ENCODE data around the gene KBTBD8. TPM values are rescaled to one million over a fixed set of nuclear protein-coding genes. Genes with fewer than 3 reads are reported as not detected.

Gene KBTBD8
- total and polyA plus RNA-seq, 9 of the 15 experiments (the other 6 are each of a cell fraction or from before 2014, with no cell fraction given) = 2.7 to 9.1 (median 5.6) TPM

GRCh38 chr3:67011414-67012131 is 13.5 kb downstream of the KBTBD8 start (continued):
- no peak for TF ChIP-seq UBTF (IDR thresholded peaks at IDR 0.05; ENCODE audit: borderline replicate concordance in 1 of 2, low read depth in 2 of 2, low read length in 2 of 2)
- TF ChIP-seq ZNF165 (CRISPR knock-in tag; IDR thresholded peaks at IDR 0.05; ENCODE audit: borderline replicate concordance) = no peak
- TF ChIP-seq RNF2 (IDR thresholded peaks at IDR 0.05) = peak; percentile 22; the same call in 1 of the 2 replicates
- TF ChIP-seq KDM1A (IDR thresholded peaks at IDR 0.05) = peak; percentile 65 to 82
- TF ChIP-seq HDAC8 (tag; IDR thresholded peaks at IDR 0.05) = no peak
- peak; percentile 66 for TF ChIP-seq TAL1 (IDR thresholded peaks at IDR 0.05)
- no peak for TF ChIP-seq ZMIZ1 (IDR thresholded peaks at IDR 0.05; ENCODE audit: low read depth in 2 of 2, low read length in 2 of 2)
- no peak for TF ChIP-seq PRPF4 (IDR thresholded peaks at IDR 0.05; ENCODE audit: insufficient read depth, low read depth, low read length, poor library complexity, severe bottlenecking)
- TF ChIP-seq ZBTB9 (CRISPR knock-in tag; IDR thresholded peaks at IDR 0.05) = no peak
- TF ChIP-seq BRCA1 (IDR thresholded peaks at IDR 0.05) = no peak
- TF ChIP-seq BRCA1 (CRISPR knock-in tag; IDR thresholded peaks at IDR 0.05) = no peak
- TF ChIP-seq, protein P1, sequence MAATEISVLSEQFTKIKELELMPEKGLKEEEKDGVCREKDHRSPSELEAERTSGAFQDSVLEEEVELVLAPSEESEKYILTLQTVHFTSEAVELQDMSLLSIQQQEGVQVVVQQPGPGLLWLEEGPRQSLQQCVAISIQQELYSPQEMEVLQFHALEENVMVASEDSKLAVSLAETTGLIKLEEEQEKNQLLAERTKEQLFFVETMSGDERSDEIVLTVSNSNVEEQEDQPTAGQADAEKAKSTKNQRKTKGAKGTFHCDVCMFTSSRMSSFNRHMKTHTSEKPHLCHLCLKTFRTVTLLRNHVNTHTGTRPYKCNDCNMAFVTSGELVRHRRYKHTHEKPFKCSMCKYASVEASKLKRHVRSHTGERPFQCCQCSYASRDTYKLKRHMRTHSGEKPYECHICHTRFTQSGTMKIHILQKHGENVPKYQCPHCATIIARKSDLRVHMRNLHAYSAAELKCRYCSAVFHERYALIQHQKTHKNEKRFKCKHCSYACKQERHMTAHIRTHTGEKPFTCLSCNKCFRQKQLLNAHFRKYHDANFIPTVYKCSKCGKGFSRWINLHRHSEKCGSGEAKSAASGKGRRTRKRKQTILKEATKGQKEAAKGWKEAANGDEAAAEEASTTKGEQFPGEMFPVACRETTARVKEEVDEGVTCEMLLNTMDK (IDR thresholded peaks at IDR 0.05; ENCODE audit: borderline replicate concordance, insufficient read depth, low read depth, low read length, poor library complexity, severe bottlenecking) = no peak
- TF ChIP-seq ELF4 (CRISPR knock-in tag; IDR thresholded peaks at IDR 0.05) = 0 out of 2 replicates have a peak, but pooled peaks have one; percentile 45
- TF ChIP-seq POLR3G (IDR thresholded peaks at IDR 0.05; ENCODE audit: extremely low read depth, insufficient read length, insufficient replicate concordance) = no peak
